Measurements from ENCODE around the gene SLC39A12. TPM values are rescaled to one million over a fixed set of nuclear protein-coding genes. Genes with fewer than 3 reads are reported as not detected.

The SLC39A12 gene
- total RNA-seq, 2 experiments from 2014 or later, result not detected

DNA sequence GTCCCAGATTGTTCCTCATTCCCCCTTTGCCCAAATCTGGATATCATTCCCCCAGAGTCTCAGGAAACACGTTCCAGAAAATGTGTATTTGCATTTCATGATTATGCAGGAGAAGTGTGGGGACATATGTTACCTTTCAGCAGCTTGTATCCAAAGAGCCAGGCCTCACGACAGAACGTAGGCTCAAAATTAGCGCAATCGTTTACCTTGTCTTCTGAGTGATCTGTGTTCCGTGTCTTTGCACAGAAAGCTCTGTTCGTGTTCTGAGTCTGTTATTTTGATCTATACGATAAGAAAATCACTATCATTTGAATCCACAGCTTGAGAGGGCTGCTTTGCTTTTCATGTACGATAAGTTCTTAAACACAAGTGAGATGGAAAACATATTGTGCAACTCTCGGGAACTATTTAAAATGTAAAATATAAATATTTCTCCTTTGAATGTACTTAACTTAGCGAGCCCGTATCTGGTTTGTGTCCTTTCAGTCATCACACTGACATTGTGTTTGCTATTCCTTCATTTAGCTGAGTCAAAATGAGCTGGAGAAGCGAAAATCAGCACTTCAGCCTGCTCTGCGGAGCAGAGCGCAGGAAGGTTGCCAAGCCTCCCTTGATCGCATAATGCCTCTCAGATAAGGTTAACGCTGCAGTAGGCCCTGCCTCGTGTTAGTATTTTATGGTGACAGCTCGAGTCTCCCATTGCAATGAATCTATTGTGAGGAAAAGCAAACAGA, 108.3 kb downstream of the SLC39A12 start:
- Histone ChIP-seq H3K9me3 (ENCODE audit: control insufficient read depth in 1 of 2, insufficient read depth in 1 of 2, low read length in 2 of 2) (peaks cover 0 to 11% of the 10 kb centered on the region in 2 experiments), H3K27me3 (ENCODE audit: control insufficient read depth in 1 of 2, insufficient read depth in 2 of 2, low read length in 2 of 2) (no peaks in the 10 kb centered on the region), H3K4me1 (ENCODE audit: insufficient read depth, low read length) (no peaks in the 10 kb centered on the region), H3K27ac (ENCODE audit: low read depth in 1 of 2, low read length in 2 of 2) (no peak overlapping the region), H3K4me3 (ENCODE audit: low read length) (no peak overlapping the region), H3K36me3 (ENCODE audit: insufficient read depth, low read length) (no peaks in the 10 kb centered on the region)
- intact Hi-C loops (cut with DNase I, micrococcal nuclease), result no loop called here
- ChIA-PET CTCF (no interaction called here), POLR2A (no interaction called here)
- ATAC-seq (ENCODE audit: poor library complexity) (no peak), DNase-seq (no peak)
- Mint-ChIP-seq H3K4me3 (no peak overlapping the region), H3K27ac (no peak overlapping the region), H3K4me1 (ENCODE audit: low read depth) (no peaks in the 10 kb centered on the region), H3K9me3 (peaks cover 5% of the 10 kb centered on the region), H3K36me3 (ENCODE audit: low read depth) (no peaks in the 10 kb centered on the region), H3K27me3 (no peaks in the 10 kb centered on the region)
- TF ChIP-seq, protein P1, sequence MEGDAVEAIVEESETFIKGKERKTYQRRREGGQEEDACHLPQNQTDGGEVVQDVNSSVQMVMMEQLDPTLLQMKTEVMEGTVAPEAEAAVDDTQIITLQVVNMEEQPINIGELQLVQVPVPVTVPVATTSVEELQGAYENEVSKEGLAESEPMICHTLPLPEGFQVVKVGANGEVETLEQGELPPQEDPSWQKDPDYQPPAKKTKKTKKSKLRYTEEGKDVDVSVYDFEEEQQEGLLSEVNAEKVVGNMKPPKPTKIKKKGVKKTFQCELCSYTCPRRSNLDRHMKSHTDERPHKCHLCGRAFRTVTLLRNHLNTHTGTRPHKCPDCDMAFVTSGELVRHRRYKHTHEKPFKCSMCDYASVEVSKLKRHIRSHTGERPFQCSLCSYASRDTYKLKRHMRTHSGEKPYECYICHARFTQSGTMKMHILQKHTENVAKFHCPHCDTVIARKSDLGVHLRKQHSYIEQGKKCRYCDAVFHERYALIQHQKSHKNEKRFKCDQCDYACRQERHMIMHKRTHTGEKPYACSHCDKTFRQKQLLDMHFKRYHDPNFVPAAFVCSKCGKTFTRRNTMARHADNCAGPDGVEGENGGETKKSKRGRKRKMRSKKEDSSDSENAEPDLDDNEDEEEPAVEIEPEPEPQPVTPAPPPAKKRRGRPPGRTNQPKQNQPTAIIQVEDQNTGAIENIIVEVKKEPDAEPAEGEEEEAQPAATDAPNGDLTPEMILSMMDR (IDR thresholded peaks at IDR 0.05), result no peak

DNA sequence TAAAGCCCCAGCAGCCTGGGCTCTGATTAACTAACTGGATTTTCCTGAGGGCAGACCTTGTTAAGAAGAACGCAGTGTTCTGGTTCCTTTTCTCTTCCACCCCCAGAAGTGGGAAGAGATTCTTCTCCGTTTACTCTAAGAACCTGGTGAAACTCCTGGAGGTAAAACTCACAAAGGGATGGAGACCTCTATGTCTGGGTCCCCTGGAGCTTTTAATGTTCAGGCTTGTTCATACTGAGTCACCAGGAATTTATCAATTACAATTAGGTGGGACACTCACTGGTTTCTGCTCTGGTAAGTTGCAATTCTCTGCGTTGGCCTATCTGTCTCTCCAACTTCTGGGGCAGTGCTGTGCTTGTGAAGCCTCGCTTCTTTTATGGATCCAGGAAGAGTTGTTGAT, 115.2 kb downstream of the SLC39A12 start:
- ATAC-seq (ENCODE audit: poor library complexity) (no peak), DNase-seq (no peak)
- Histone ChIP-seq H3K9me3 (ENCODE audit: control insufficient read depth in 1 of 2, insufficient read depth in 1 of 2, low read length in 2 of 2) (no peaks in the 10 kb centered on the region), H3K4me1 (ENCODE audit: insufficient read depth, low read length) (no peaks in the 10 kb centered on the region), H3K27me3 (ENCODE audit: control insufficient read depth in 1 of 2, insufficient read depth in 2 of 2, low read length in 2 of 2) (no peaks in the 10 kb centered on the region), H3K36me3 (ENCODE audit: insufficient read depth, low read length) (no peaks in the 10 kb centered on the region), H3K27ac (ENCODE audit: low read depth in 1 of 2, low read length in 2 of 2) (no peak overlapping the region), H3K4me3 (ENCODE audit: low read length) (no peak overlapping the region)
- intact Hi-C loops (cut with DNase I, micrococcal nuclease), result no loop called here
- H3K36me3 Mint-ChIP-seq (ENCODE audit: low read depth), result no peaks in the 10 kb centered on the region
- CTCF ChIA-PET, result interaction anchor here (0.6 kb wide), 1 partner anchor 573 kb away, joined by 4 read pairs; no protein-coding TSS in a partner anchor
- H3K4me1 Mint-ChIP-seq (ENCODE audit: low read depth), result no peaks in the 10 kb centered on the region
- H3K27ac Mint-ChIP-seq, result no peak overlapping the region
- H3K4me3 Mint-ChIP-seq, result no peak overlapping the region
- peaks cover 2% of the 10 kb centered on the region for H3K9me3 Mint-ChIP-seq
- POLR2A ChIA-PET, result no interaction called here
- TF ChIP-seq, protein P1 (IDR thresholded peaks at IDR 0.05), result no peak
- peaks cover 4% of the 10 kb centered on the region for H3K27me3 Mint-ChIP-seq

DNA sequence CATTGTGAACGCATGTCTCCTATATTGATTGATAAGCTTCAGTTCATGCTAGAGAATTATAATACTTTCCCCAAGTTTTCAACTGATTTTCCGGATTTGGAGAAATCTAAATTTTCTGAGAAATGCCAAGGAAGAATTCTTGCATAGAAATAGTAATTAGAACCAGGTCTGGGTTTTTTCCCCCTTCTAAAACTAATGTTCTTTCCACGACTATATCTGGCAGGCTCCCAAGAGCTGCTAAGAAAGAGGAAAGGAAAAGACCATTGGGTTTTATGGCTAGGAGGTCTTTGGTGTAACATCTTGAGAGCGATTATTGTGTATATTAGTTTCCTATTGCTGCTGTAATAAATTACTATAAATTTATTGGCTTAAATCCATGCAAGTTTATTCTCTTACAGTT, 116.7 kb downstream of the SLC39A12 start:
- DNase-seq (no peak), ATAC-seq (ENCODE audit: poor library complexity) (no peak)
- TF ChIP-seq, protein P1 (IDR thresholded peaks at IDR 0.05), result no peak
- Mint-ChIP-seq H3K36me3 (ENCODE audit: low read depth) (no peaks in the 10 kb centered on the region), H3K27me3 (peaks cover 4% of the 10 kb centered on the region), H3K27ac (no peak overlapping the region), H3K4me3 (no peak overlapping the region), H3K9me3 (peaks cover 2% of the 10 kb centered on the region), H3K4me1 (ENCODE audit: low read depth) (no peaks in the 10 kb centered on the region)
- Histone ChIP-seq H3K4me1 (ENCODE audit: insufficient read depth, low read length) (no peaks in the 10 kb centered on the region), H3K36me3 (ENCODE audit: insufficient read depth, low read length) (no peaks in the 10 kb centered on the region), H3K4me3 (ENCODE audit: low read length) (no peak overlapping the region), H3K27me3 (ENCODE audit: control insufficient read depth in 1 of 2, insufficient read depth in 2 of 2, low read length in 2 of 2) (no peaks in the 10 kb centered on the region), H3K9me3 (ENCODE audit: control insufficient read depth in 1 of 2, insufficient read depth in 1 of 2, low read length in 2 of 2) (no peaks in the 10 kb centered on the region), H3K27ac (ENCODE audit: low read depth in 1 of 2, low read length in 2 of 2) (no peak overlapping the region)
- ChIA-PET POLR2A (no interaction called here), CTCF (no interaction called here)
- intact Hi-C loops (cut with DNase I, micrococcal nuclease), result no loop called here

Data from CD4-positive, alpha-beta T cell (primary cell).